IPS-18c (cell line): ENCODE data around the gene UBE2I.

ENCODE experiments used
- H3K4me3 ChIP-seq: 2 replicates; pipeline ENCODE4 v1.7.0; 2013; ENCODE audit warnings: low read depth, mild to moderate bottlenecking, low read length, moderate library complexity; ENCODE audit not compliant: insufficient read depth
- H3K9me3 ChIP-seq: one replicate; pipeline ENCODE4 v1.6.1; 2013; ENCODE audit warnings: mild to moderate bottlenecking, low read length, moderate library complexity; ENCODE audit not compliant: control insufficient read depth, insufficient read depth

The UBE2I gene

DNA sequence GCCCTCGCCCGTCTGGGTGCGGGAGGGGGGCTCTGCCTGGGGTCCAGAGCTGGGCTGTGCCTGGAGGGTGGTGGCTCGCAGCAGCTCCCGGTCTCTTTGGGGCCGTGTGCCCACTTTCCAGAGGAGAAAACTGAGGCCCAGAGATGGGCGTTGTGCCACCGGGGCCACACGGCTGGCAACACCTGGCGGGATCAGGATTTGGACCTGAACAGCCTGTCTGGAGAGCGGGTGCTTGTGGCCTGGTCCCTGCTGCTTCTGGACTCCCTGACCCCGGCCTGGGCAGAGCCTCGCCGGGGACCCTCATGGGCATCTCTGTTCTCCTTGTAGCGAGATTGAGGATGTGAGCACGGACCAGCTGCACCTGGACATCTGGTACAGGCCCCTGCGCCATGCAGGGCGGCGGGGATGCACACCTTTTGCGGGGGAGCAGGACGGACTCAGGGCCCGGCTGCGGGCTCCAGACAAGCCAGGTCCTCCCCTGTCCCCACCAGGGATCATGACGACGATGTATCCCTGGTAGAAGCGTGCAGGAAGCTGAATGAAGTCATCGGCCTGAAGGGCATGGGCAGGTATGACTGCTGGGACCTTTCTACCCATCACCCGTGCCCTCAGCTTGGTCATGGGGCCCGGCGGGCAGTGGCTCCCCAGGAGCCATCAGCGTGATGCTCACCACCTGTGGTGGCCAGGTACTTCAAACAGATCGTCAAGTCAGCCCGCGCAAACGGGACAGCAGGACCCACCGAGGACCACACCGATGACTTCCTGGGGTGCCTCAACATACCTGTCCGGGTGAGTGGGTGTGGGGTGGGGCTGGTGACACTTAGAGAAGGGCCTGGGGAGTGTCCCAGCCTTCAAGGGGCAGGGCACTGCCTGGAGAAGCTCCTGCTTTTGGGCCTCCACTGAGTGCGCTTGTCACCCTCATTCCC, 32.3 kb downstream of the UBE2I start:
- H3K9me3 ChIP-seq: no peaks in the 10 kb centered on the region
- H3K4me3 ChIP-seq: no peak overlapping the region

DNA sequence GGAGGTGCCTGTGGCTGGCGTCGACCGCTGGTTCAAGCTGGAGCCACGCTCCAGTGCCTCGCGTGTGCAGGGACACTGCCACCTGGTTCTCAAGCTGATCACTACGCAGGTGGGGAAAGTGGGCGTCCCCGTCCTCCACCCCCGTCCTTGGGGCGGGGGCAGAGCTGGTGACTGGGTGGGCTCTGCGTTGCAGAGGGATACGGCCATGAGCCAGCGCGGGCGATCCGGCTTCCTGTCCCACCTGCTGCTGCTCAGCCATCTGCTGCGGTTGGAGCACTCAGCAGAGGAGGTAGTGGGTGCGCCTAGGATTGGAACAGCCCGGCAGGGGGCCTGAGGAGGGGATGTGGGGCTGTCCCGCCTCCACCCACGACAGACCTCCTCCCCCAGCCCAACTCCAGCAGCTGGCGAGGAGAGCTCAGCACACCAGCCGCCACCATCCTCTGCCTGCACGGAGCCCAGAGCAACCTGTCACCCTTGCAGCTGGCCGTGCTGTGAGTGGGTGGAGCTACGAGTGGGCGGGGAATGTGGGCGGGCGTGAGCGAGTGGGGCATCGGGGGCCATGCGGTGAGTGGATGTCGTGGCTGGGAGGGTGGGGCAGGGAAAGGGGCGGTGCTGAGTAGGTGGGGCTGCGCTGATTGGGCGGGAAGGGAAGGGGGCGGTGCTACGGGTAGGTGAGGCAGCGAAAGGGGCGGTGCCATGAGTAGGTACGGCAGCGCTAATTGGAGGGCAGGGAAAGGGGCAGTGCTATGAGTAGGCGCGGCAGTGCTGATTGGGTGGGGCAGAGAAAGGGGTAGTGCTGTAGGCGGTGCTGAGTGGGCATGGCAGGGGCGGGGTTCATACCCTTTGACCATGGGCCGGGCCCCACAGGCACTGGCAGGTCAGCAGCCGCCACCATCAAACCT, 33.3 kb downstream of the UBE2I start:
- Histone ChIP-seq H3K9me3 (no peaks in the 10 kb centered on the region), H3K4me3 (peak overlapping the region; percentile 46)

DNA sequence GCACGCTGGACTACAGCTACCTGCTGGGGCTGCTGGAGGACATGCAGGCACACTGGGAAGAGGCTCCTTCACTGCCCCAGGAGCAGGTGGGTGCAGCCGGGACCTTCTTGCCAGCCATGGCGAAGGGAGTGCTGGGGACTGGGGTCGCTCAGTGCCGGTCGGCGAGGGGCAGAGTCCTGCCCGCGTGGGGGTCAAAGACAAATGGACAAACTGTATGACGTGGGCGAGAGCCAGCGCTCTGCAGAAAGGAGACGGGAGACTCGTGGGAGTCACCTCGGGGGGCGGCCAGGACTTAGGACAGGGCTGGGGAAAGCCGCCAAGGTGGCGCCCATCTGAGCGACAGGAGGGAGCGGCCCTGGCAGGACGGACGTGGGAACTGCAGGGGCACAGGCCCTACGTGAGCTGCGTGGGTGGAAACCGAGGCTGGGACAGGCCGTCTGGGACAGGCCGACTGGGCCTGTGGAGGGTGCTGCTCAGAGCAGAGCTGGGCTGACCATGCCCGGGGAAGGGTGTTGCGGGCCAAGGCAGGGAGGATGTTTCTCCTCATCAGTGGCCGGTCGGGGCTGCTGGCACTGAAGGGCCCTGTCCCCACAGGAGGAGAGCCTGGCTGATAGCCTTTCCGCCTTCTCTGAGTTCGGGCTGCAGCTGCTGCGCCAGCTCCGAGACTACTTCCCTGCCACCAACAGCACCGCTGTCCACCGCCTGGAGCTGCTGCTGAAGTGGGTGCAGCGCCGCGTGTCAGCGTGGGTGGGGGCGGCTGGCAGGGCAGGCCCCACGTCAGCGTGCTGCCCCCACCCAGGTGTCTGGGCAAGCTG, 34.2 kb downstream of the UBE2I start:
- H3K4me3 ChIP-seq: peak overlapping the region; percentile 46; the same call in 1 of the 2 replicates
- no peaks in the 10 kb centered on the region for H3K9me3 ChIP-seq

- Histone ChIP-seq H3K4me3 (no peak overlapping the region), H3K9me3 (no peaks in the 10 kb centered on the region)
Measured at GRCh38 chr16:1344499-1344898, 35.1 kb downstream of the UBE2I start.

- no peak overlapping the region for H3K4me3 ChIP-seq
- no peaks in the 10 kb centered on the region for H3K9me3 ChIP-seq
Measured at GRCh38 chr16:1345087-1345486, 35.7 kb downstream of the UBE2I start.

GRCh38 chr16:1345651-1346421, 36.4 kb downstream of the UBE2I start:
- Histone ChIP-seq H3K9me3 (no peaks in the 10 kb centered on the region), H3K4me3 (no peak overlapping the region)

DNA sequence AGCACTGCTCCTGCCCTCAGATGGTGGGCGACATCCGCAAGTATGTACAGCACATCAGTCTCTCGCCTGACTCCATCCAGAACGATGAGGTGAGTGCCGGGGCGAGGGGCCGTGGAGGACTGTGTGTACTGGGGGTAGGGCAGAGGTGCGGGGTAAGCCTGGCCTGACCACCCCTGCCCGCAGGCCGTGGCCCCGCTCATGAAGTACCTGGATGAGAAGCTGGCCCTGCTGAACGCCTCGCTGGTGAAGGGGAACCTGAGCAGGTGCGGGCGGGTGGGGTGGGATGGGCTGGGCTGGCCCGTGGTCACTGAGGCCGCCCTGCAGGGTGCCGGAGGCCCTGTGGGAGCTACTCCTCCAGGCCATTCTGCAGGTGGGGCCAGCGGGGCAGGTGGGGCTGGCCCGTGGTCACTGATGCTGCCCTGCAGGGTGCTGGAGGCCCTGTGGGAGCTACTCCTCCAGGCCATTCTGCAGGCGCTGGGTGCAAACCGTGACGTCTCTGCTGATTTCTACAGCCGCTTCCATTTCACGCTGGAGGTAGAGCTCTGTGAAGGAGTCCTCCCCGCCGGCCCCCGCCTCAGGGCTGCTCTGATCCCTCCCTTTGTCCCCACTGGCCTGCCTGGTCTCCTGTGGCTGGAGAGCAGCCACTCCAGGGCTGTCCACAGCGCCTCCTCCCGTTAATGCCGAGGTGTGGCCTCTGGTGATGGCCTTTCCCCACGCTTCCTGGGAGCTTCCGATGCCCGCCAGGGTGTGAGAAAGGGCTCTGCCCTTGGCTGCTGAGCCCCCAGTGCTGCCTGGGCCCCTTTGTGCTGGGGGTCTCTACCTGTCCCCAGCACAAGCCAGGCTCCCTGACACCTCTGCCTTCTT, 37.2 kb downstream of the UBE2I start:
- H3K9me3 ChIP-seq: no peaks in the 10 kb centered on the region

DNA sequence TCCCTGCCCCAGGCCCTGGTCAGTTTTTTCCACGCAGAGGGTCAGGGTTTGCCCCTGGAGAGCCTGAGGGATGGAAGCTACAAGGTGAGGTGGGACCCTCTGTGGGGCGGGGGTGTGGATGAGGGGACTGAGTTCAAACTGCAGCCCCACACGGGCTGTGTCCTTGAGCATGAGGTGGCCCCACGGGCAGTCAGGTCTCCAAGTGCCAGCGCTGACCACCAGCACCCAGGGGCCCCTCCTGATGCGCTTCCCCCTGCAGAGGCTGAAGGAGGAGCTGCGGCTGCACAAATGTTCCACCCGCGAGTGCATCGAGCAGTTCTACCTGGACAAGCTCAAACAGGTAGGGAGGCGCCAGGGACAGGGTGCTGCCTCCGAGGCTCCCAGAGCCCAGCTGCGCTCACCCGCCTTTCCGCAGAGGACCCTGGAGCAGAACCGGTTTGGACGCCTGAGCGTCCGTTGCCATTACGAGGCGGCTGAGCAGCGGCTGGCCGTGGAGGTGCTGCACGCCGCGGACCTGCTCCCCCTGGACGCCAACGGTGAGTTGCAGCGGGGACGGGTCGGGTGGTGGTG, 37.9 kb downstream of the UBE2I start:
- no peak overlapping the region for H3K4me3 ChIP-seq
- no peaks in the 10 kb centered on the region for H3K9me3 ChIP-seq

More for the DNA sequence above, 37.2 kb downstream of the UBE2I start:
- H3K4me3 ChIP-seq: no peak overlapping the region

DNA sequence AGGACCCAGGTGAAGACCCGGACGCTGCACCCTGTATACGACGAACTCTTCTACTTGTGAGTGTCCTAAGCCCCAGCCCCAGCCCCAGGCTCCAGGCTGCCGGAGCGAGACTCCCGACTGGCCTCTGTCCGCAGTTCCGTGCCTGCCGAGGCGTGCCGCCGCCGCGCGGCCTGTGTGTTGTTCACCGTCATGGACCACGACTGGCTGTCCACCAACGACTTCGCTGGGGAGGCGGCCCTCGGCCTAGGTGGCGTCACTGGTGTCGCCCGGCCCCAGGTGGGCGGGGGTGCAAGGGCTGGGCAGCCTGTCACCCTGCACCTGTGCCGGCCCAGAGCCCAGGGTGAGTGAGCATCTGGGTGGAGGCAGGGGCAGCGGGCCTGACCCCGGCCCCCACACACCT, 38.5 kb downstream of the UBE2I start:
- Histone ChIP-seq H3K4me3 (no peak overlapping the region), H3K9me3 (no peaks in the 10 kb centered on the region)

- no peak overlapping the region for H3K4me3 ChIP-seq
- H3K9me3 ChIP-seq: no peaks in the 10 kb centered on the region
Measured at GRCh38 chr16:1348441-1348840, 39.0 kb downstream of the UBE2I start.

DNA sequence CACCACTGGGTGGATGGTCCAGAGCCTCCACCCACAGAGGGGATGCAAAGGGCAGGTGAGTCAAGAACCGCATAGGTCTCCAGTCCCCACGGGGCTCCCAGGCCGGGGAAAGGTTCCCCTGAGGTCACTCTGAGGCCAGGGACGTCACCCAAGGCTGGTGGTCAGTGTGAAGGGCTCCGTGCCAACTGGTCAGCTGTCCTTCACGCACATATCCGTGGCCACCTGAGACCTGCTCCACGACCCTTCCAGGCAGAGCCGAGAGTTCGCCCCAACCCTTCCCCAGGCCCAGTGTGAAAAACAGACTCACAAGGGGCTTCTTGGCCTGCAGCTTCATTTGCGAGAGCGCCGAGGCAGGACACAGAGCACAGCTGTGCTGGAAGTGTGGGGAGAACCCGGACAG, 39.5 kb downstream of the UBE2I start:
- H3K4me3 ChIP-seq: no peak overlapping the region
- H3K9me3 ChIP-seq: no peaks in the 10 kb centered on the region

DNA sequence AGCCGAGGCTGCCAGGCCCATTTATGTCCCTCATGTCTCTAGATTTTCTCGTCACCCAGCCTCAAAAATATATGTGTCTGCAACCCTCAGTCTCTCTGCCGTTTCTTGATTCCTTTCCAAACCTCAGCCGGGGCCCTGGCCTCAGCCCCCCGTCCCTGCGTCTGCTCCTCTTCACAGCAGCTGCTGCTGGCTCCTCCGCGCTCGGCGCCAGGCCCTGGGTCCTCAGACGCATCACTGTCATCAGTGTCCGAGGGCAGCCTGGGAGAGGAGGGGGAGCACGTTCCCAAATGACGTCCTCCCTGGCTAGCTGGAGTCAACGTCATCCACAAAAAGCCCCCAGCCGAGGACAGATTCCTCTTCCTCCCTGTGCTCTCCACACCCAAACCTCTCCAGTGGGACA, 39.9 kb downstream of the UBE2I start:
- no peak overlapping the region for H3K4me3 ChIP-seq
- H3K9me3 ChIP-seq: no peaks in the 10 kb centered on the region

DNA sequence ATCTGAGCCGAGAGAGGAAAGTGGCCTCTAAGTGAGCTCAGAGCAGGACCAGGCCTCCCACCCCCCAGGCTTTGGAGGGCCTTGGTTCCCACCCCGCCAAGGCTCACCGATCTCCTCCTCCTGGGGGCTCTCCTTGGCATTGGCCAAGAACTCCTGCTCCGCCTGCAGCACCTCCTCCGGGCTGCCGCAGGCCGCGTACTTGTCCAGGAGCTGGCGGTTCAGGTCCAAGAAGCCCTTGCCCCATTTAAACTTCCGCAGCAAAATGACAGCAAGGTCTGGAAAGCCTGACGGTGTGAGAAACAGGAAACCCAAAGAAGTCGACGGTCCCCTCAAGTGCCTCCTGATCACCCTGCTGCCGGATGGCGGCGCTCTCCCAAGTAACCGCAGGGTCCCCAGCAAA, 40.5 kb downstream of the UBE2I start:
- no peaks in the 10 kb centered on the region for H3K9me3 ChIP-seq
- no peak overlapping the region for H3K4me3 ChIP-seq

GRCh38 chr16:1350691-1351090, 41.3 kb downstream of the UBE2I start:
- H3K9me3 ChIP-seq: no peaks in the 10 kb centered on the region
- H3K4me3 ChIP-seq: peak overlapping the region; percentile 95

GRCh38 chr16:1351215-1351581, 41.8 kb downstream of the UBE2I start:
- Histone ChIP-seq H3K4me3 (peak overlapping the region; percentile 95), H3K9me3 (no peaks in the 10 kb centered on the region)
